ENCODE results near the gene JAKMIP2.

GRCh38 chr5:147779694-147780093 is 2.8 kb downstream of the JAKMIP2 start:
- TF ChIP-seq TAF1 (IDR thresholded peaks at IDR 0.05; ENCODE audit: low read depth) (no peak), MAX (IDR thresholded peaks at IDR 0.05) (no peak), CEBPB (IDR thresholded peaks at IDR 0.05) (no peak), EGR1 (IDR thresholded peaks at IDR 0.05) (no peak), TEAD4 (IDR thresholded peaks at IDR 0.05) (no peak), EP300 (IDR thresholded peaks at IDR 0.05; ENCODE audit: borderline replicate concordance) (no peak)

Data from Ishikawa (cell line).